ENCODE measurements around the gene PLEKHM2.

The PLEKHM2 gene

GRCh38 chr1:15657021-15657420 is 27.1 kb upstream of the PLEKHM2 start:
- H3K36me3 ChIP-seq (ENCODE audit: insufficient read depth, low read length), result peaks cover 51% of the 10 kb centered on the region
- H3K79me2 ChIP-seq (ENCODE audit: control insufficient read depth, insufficient read depth, low read length, unreplicated experiment), result no peaks in the 10 kb centered on the region
- H3K4me3 ChIP-seq (ENCODE audit: low read depth, low read length), result no peak overlapping the region
- H2AFZ ChIP-seq (ENCODE audit: low read length, unreplicated experiment), result no peak overlapping the region
- no peaks in the 10 kb centered on the region for H3K4me1 ChIP-seq (ENCODE audit: control insufficient read depth, insufficient read depth, low read length, unreplicated experiment)
- H3K27ac ChIP-seq (ENCODE audit: low read depth, low read length), result no peak overlapping the region
- no peaks in the 10 kb centered on the region for H3K27me3 ChIP-seq (ENCODE audit: insufficient read depth, low read length)

- Histone ChIP-seq H2AFZ (ENCODE audit: low read length, unreplicated experiment) (no peak overlapping the region), H3K4me1 (ENCODE audit: control insufficient read depth, insufficient read depth, low read length, unreplicated experiment) (no peaks in the 10 kb centered on the region), H3K79me2 (ENCODE audit: control insufficient read depth, insufficient read depth, low read length, unreplicated experiment) (no peaks in the 10 kb centered on the region), H3K27ac (ENCODE audit: low read depth, low read length) (no peak overlapping the region), H3K4me3 (ENCODE audit: low read depth, low read length) (no peak overlapping the region), H3K27me3 (ENCODE audit: insufficient read depth, low read length) (no peaks in the 10 kb centered on the region), H3K36me3 (ENCODE audit: insufficient read depth, low read length) (peaks cover 56% of the 10 kb centered on the region)
These were observed 24.0 kb upstream of the PLEKHM2 start for GRCh38 chr1:15660151-15660550.

GRCh38 chr1:15662477-15662876 is 21.6 kb upstream of the PLEKHM2 start:
- H3K4me3 ChIP-seq (ENCODE audit: low read depth, low read length), result no peak overlapping the region
- no peaks in the 10 kb centered on the region for H3K79me2 ChIP-seq (ENCODE audit: control insufficient read depth, insufficient read depth, low read length, unreplicated experiment)
- no peak overlapping the region for H2AFZ ChIP-seq (ENCODE audit: low read length, unreplicated experiment)
- no peaks in the 10 kb centered on the region for H3K4me1 ChIP-seq (ENCODE audit: control insufficient read depth, insufficient read depth, low read length, unreplicated experiment)
- H3K27ac ChIP-seq (ENCODE audit: low read depth, low read length), result no peak overlapping the region
- no peaks in the 10 kb centered on the region for H3K27me3 ChIP-seq (ENCODE audit: insufficient read depth, low read length)
- H3K36me3 ChIP-seq (ENCODE audit: insufficient read depth, low read length), result peaks cover 41% of the 10 kb centered on the region

- Histone ChIP-seq H3K27ac (ENCODE audit: low read depth, low read length) (no peak overlapping the region), H3K4me1 (ENCODE audit: control insufficient read depth, insufficient read depth, low read length, unreplicated experiment) (no peaks in the 10 kb centered on the region), H3K79me2 (ENCODE audit: control insufficient read depth, insufficient read depth, low read length, unreplicated experiment) (no peaks in the 10 kb centered on the region), H3K4me3 (ENCODE audit: low read depth, low read length) (no peak overlapping the region), H2AFZ (ENCODE audit: low read length, unreplicated experiment) (no peak overlapping the region), H3K36me3 (ENCODE audit: insufficient read depth, low read length) (peaks cover 37% of the 10 kb centered on the region), H3K27me3 (ENCODE audit: insufficient read depth, low read length) (no peaks in the 10 kb centered on the region)
These were observed 20.2 kb upstream of the PLEKHM2 start for GRCh38 chr1:15663925-15664324.

- H3K27me3 ChIP-seq (ENCODE audit: insufficient read depth, low read length), result no peaks in the 10 kb centered on the region
- no peaks in the 10 kb centered on the region for H3K4me1 ChIP-seq (ENCODE audit: control insufficient read depth, insufficient read depth, low read length, unreplicated experiment)
- H3K27ac ChIP-seq (ENCODE audit: low read depth, low read length), result no peak overlapping the region
- H3K4me3 ChIP-seq (ENCODE audit: low read depth, low read length), result no peak overlapping the region
- H2AFZ ChIP-seq (ENCODE audit: low read length, unreplicated experiment), result no peak overlapping the region
- no peaks in the 10 kb centered on the region for H3K79me2 ChIP-seq (ENCODE audit: control insufficient read depth, insufficient read depth, low read length, unreplicated experiment)
- H3K36me3 ChIP-seq (ENCODE audit: insufficient read depth, low read length), result peaks cover 5% of the 10 kb centered on the region; the same call in 1 of the 2 replicates
These were observed 16.8 kb upstream of the PLEKHM2 start for GRCh38 chr1:15667362-15667761.

- Histone ChIP-seq H3K4me3 (ENCODE audit: low read depth, low read length) (no peak overlapping the region), H3K27ac (ENCODE audit: low read depth, low read length) (no peak overlapping the region)
These were observed 15.9 kb upstream of the PLEKHM2 start for GRCh38 chr1:15668089-15668754.

GRCh38 chr1:15669074-15669473 is 15.0 kb upstream of the PLEKHM2 start:
- no peaks in the 10 kb centered on the region for H3K4me1 ChIP-seq (ENCODE audit: control insufficient read depth, insufficient read depth, low read length, unreplicated experiment)
- H2AFZ ChIP-seq (ENCODE audit: low read length, unreplicated experiment), result no peak overlapping the region
- no peak overlapping the region for H3K4me3 ChIP-seq (ENCODE audit: low read depth, low read length)
- H3K79me2 ChIP-seq (ENCODE audit: control insufficient read depth, insufficient read depth, low read length, unreplicated experiment), result no peaks in the 10 kb centered on the region
- no peaks in the 10 kb centered on the region for H3K27me3 ChIP-seq (ENCODE audit: insufficient read depth, low read length)
- H3K36me3 ChIP-seq (ENCODE audit: insufficient read depth, low read length), result no peaks in the 10 kb centered on the region
- H3K27ac ChIP-seq (ENCODE audit: low read depth, low read length), result no peak overlapping the region

More at GRCh38 chr1:15668089-15668754, 15.9 kb upstream of the PLEKHM2 start:
- H3K27me3 ChIP-seq (ENCODE audit: insufficient read depth, low read length), result no peaks in the 10 kb centered on the region
- H3K79me2 ChIP-seq (ENCODE audit: control insufficient read depth, insufficient read depth, low read length, unreplicated experiment), result no peaks in the 10 kb centered on the region
- no peaks in the 10 kb centered on the region for H3K36me3 ChIP-seq (ENCODE audit: insufficient read depth, low read length)
- H3K4me1 ChIP-seq (ENCODE audit: control insufficient read depth, insufficient read depth, low read length, unreplicated experiment), result no peaks in the 10 kb centered on the region
- H2AFZ ChIP-seq (ENCODE audit: low read length, unreplicated experiment), result no peak overlapping the region

- H3K27ac ChIP-seq (ENCODE audit: low read depth, low read length), result no peak overlapping the region
- no peaks in the 10 kb centered on the region for H3K4me1 ChIP-seq (ENCODE audit: control insufficient read depth, insufficient read depth, low read length, unreplicated experiment)
- H3K79me2 ChIP-seq (ENCODE audit: control insufficient read depth, insufficient read depth, low read length, unreplicated experiment), result no peaks in the 10 kb centered on the region
- H3K27me3 ChIP-seq (ENCODE audit: insufficient read depth, low read length), result no peaks in the 10 kb centered on the region
- H3K36me3 ChIP-seq (ENCODE audit: insufficient read depth, low read length), result no peaks in the 10 kb centered on the region
- no peak overlapping the region for H2AFZ ChIP-seq (ENCODE audit: low read length, unreplicated experiment)
- H3K4me3 ChIP-seq (ENCODE audit: low read depth, low read length), result no peak overlapping the region
These were observed 14.3 kb upstream of the PLEKHM2 start for GRCh38 chr1:15669864-15670263.

GRCh38 chr1:15671430-15671829 is 12.7 kb upstream of the PLEKHM2 start:
- Histone ChIP-seq H3K36me3 (ENCODE audit: insufficient read depth, low read length) (no peaks in the 10 kb centered on the region), H3K27me3 (ENCODE audit: insufficient read depth, low read length) (no peaks in the 10 kb centered on the region), H3K27ac (ENCODE audit: low read depth, low read length) (no peak overlapping the region), H3K79me2 (ENCODE audit: control insufficient read depth, insufficient read depth, low read length, unreplicated experiment) (no peaks in the 10 kb centered on the region), H3K4me1 (ENCODE audit: control insufficient read depth, insufficient read depth, low read length, unreplicated experiment) (no peaks in the 10 kb centered on the region), H2AFZ (ENCODE audit: low read length, unreplicated experiment) (no peak overlapping the region), H3K4me3 (ENCODE audit: low read depth, low read length) (no peak overlapping the region)

GRCh38 chr1:15674386-15675159 is 9.5 kb upstream of the PLEKHM2 start:
- Histone ChIP-seq H3K4me3 (ENCODE audit: low read depth, low read length) (no peak overlapping the region), H2AFZ (ENCODE audit: low read length, unreplicated experiment) (no peak overlapping the region), H3K27me3 (ENCODE audit: insufficient read depth, low read length) (no peaks in the 10 kb centered on the region), H3K4me1 (ENCODE audit: control insufficient read depth, insufficient read depth, low read length, unreplicated experiment) (peaks cover 5% of the 10 kb centered on the region), H3K27ac (ENCODE audit: low read depth, low read length) (no peak overlapping the region), H3K36me3 (ENCODE audit: insufficient read depth, low read length) (no peaks in the 10 kb centered on the region), H3K79me2 (ENCODE audit: control insufficient read depth, insufficient read depth, low read length, unreplicated experiment) (no peaks in the 10 kb centered on the region)

- Histone ChIP-seq H3K4me1 (ENCODE audit: control insufficient read depth, insufficient read depth, low read length, unreplicated experiment) (peaks cover 18% of the 10 kb centered on the region), H3K27ac (ENCODE audit: low read depth, low read length) (no peak overlapping the region), H3K27me3 (ENCODE audit: insufficient read depth, low read length) (no peaks in the 10 kb centered on the region)
These were observed 8.1 kb upstream of the PLEKHM2 start for GRCh38 chr1:15676010-15676409.

More at GRCh38 chr1:15676010-15676409, 8.1 kb upstream of the PLEKHM2 start:
- no peak overlapping the region for H2AFZ ChIP-seq (ENCODE audit: low read length, unreplicated experiment)
- no peak overlapping the region for H3K4me3 ChIP-seq (ENCODE audit: low read depth, low read length)
- no peaks in the 10 kb centered on the region for H3K36me3 ChIP-seq (ENCODE audit: insufficient read depth, low read length)
- H3K79me2 ChIP-seq (ENCODE audit: control insufficient read depth, insufficient read depth, low read length, unreplicated experiment), result no peaks in the 10 kb centered on the region
